OCI-LY7 (cell line): ENCODE results near the gene ZNF583. TPM values are rescaled to one million over a fixed set of nuclear protein-coding genes. Genes with fewer than 3 reads are reported as not detected.

Experiments used
- total RNA-seq, 2 experiments: library from RNA; depleted of rRNA in 1 of 2; stranded (reverse); fragments of >200 nt in 1 of 2; shearing (Covaris generic) in 1 of 2; gene quantifications; 2 replicates each; pipeline ENCODE4 v1.2.3, GENCODE V29; 2014 to 2022

Gene ZNF583
- total RNA-seq, 2 experiments from 2014 or later: 0.73 to 3.0 TPM

Other genes starting within 250 kb of the ZNF583 start
- not detected in 2 replicates for gene GALP, start 228.3 kb upstream of the ZNF583 start, total RNA-seq (2014; rRNA removed; shearing (Covaris generic))
- gene GALP, start 228.3 kb upstream of the ZNF583 start, total RNA-seq (2022): not detected in 2 replicates
- gene ZSCAN5B, start 206.5 kb upstream of the ZNF583 start, total RNA-seq (2014; rRNA removed; shearing (Covaris generic)): not detected in 2 replicates
- gene ZSCAN5B, start 206.5 kb upstream of the ZNF583 start, total RNA-seq (2022): not detected in 2 replicates
- gene ZSCAN5C, start 202.1 kb upstream of the ZNF583 start, total RNA-seq (2014; rRNA removed; shearing (Covaris generic)): not detected in 2 replicates
- gene ZSCAN5C, start 202.1 kb upstream of the ZNF583 start, total RNA-seq (2022): not detected in 2 replicates
- not detected in 2 replicates for gene EDDM13, start 131.6 kb upstream of the ZNF583 start, total RNA-seq (2014; rRNA removed; shearing (Covaris generic))
- not detected in 2 replicates for gene EDDM13, start 131.6 kb upstream of the ZNF583 start, total RNA-seq (2022)
- gene ZSCAN5A, start 89.5 kb upstream of the ZNF583 start, total RNA-seq (2014; rRNA removed; shearing (Covaris generic)): 9.9 and 19.2 TPM in 2 replicates
- gene ZSCAN5A, start 89.5 kb upstream of the ZNF583 start, total RNA-seq (2022): 14.4 and 16.2 TPM in 2 replicates
- not detected in 2 replicates for gene ZNF582, start 10.8 kb upstream of the ZNF583 start, total RNA-seq (2014; rRNA removed; shearing (Covaris generic))
- gene ZNF582, start 10.8 kb upstream of the ZNF583 start, total RNA-seq (2022): 0.20 TPM in 1 of 2 replicates, not detected in the other
- not detected in 2 replicates for gene ZNF667, start 73.0 kb downstream of the ZNF583 start, total RNA-seq (2014; rRNA removed; shearing (Covaris generic))
- gene ZNF667, start 73.0 kb downstream of the ZNF583 start, total RNA-seq (2022): not detected in 2 replicates
- gene ZNF471, start 103.5 kb downstream of the ZNF583 start, total RNA-seq (2014; rRNA removed; shearing (Covaris generic)): not detected in 2 replicates
- gene ZNF471, start 103.5 kb downstream of the ZNF583 start, total RNA-seq (2022): not detected in 2 replicates
- not detected in 2 replicates for gene ZFP28, start 134.6 kb downstream of the ZNF583 start, total RNA-seq (2014; rRNA removed; shearing (Covaris generic))
- gene ZFP28, start 134.6 kb downstream of the ZNF583 start, total RNA-seq (2022): not detected in 2 replicates
- gene ZNF470, start 163.1 kb downstream of the ZNF583 start, total RNA-seq (2014; rRNA removed; shearing (Covaris generic)): 0.54 and 1.1 TPM in 2 replicates
- 0.92 and 1.2 TPM in 2 replicates for gene ZNF470, start 163.1 kb downstream of the ZNF583 start, total RNA-seq (2022)
- gene ZNF71, start 191.0 kb downstream of the ZNF583 start, total RNA-seq (2014; rRNA removed; shearing (Covaris generic)): 5.6 and 6.2 TPM in 2 replicates
- gene ZNF71, start 191.0 kb downstream of the ZNF583 start, total RNA-seq (2022): 4.5 and 6.3 TPM in 2 replicates
- gene SMIM17, start 238.8 kb downstream of the ZNF583 start, total RNA-seq (2014; rRNA removed; shearing (Covaris generic)): 0.18 TPM in 1 of 2 replicates, not detected in the other
- not detected in 2 replicates for gene SMIM17, start 238.8 kb downstream of the ZNF583 start, total RNA-seq (2022)